ENCODE data around the gene CD14.
"Not testable (repeated sequence)": the region's sequence is repeated elsewhere in the genome, so short reads cannot be mapped to it uniquely, and the experiment has no call there.

CD14 gene

DNA sequence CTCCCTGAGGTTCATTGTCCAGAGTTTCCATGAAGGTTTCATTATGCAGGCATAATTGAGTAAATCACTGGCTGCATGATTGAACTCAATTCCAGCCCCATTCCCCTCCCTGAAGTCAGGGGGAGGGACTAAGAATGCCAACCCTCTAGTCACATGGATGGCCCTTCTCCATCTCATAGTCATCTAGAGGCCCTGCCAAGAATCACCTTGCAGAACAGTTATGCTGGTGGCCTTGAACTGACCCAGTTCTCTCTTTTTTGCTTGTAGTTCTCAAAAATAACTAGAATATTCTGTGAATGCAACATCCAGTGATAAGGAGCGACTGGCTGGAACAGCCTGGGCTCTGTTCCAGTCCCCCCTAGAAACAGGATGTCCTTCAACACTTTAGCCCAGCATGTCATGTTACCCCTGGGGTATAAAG, 36.6 kb downstream of the CD14 start:
- DNase-seq (ENCODE audit: low read depth in 2 of 3, low spot score in 1 of 3), result no peak

DNA sequence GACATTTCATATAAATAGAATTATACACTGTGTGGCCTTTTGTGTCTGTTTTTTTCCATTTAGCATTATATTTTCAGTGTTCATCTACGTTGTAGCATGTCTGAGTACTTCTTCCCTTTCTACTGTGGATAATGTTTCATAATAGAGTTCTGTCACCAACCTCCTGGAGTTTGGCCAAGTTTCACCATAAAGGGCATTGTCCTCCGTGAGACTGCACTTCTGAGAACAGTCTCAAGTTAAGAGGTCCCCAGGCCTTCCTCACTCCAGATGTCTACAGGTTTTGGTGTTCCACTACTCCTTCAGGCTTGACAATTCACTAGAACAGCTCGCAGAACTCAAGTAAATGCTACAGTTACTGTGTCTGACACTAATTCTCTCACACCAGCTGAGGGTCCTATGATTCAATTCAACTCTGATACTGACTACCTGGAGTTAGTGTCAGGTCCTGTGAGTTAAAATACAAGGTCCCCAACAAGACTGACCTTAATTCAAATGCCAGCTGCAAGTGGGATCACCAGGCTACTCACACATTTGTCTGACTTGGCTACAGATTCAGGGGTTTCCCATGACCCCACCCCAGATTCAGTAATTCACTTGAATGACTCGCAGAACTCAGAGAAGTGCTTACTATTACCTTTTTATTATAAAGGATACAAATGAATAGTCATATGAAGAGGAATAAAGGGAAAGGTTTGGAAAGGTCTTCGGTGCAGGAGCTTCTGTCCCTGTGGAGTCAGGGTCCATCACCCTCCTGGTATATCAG, 37.3 kb downstream of the CD14 start:
- DNase-seq (ENCODE audit: low read depth in 2 of 3, low spot score in 1 of 3), result no peak

- no peak for DNase-seq (ENCODE audit: low read depth in 2 of 3, low spot score in 1 of 3)
Observed at GRCh38 chr5:140594169-140594568, 38.8 kb downstream of the CD14 start.

DNA sequence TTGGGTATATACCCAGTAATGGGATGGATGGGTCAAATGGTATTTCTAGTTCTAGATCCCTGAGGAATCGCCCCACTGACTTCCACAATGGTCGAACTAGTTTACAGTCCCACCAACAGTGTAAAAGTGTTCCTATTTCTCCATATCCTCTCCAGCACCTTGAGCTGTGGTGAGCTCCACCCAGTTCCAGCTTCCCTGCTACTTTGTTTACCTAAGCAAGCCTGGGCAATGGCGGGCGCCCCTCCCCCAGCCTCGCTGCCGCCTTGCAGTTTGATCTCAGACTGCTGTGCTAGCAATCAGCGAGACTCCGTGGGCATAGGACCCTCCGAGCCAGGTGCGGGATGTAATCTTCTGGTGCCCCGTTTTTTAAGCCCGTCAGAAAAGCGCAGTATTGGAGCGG, 39.9 kb downstream of the CD14 start:
- not testable (repeated sequence) for DNase-seq (ENCODE audit: low read depth in 2 of 3, low spot score in 1 of 3)

- no peak for DNase-seq (ENCODE audit: low read depth in 2 of 3, low spot score in 1 of 3)
Observed at GRCh38 chr5:140591747-140592372, 41.1 kb downstream of the CD14 start.

DNA sequence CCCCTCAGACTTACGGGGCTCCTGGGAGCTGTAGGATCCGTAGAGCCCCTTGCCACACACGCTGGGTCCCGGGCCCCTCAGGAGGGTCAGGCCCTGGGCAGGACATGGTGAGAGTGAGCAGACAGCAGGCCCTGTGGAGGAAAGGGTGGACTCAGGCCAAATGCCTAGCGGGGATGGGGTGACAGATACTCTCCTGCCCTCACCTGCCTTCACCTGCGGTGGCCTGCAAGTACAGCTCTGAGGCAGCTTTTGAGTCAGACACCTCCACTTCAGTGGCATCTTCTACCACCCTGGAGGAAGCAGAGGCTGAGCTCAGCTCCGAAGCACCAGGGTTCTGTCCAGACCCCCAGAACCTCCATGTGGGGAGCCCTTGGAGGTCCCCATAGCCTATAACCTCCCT, 42.1 kb downstream of the CD14 start:
- no peak for DNase-seq (ENCODE audit: low read depth in 2 of 3, low spot score in 1 of 3)

DNA sequence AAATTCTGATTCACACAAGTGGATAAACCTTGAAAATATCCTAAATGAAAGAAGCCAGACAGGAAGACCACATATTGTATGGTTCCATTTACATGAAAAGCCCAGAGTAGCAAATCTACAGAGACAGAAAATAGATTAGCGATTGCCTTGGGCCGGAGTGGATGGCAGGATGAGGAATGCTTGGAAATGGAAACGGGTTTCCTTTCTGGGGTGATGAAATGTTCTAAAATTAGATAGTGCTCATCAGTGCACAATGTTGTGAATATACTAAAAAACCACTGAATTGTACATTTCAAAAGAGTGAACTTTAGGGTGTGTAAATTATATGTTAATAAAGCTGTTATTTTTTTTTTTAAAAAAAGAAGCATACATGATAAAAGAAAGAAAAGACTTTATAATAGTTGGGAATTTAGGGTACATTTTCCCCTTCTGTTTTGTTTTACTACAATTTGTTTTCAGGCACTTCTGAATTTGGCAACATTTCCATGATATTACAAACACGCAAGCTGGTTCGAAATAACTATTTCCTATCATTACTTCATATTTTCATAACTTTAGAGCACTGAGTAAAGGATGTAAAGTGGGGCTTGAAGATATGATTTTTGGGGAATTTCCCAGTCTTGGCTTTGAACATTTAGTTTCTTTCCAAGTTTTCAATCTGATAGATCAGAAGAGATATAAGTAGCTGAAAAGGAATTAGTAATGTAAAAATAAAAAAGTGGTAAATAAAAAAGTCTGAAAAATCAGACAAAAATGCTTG, 44.5 kb downstream of the CD14 start:
- no peak for DNase-seq (ENCODE audit: low read depth in 2 of 3, low spot score in 1 of 3)

DNA sequence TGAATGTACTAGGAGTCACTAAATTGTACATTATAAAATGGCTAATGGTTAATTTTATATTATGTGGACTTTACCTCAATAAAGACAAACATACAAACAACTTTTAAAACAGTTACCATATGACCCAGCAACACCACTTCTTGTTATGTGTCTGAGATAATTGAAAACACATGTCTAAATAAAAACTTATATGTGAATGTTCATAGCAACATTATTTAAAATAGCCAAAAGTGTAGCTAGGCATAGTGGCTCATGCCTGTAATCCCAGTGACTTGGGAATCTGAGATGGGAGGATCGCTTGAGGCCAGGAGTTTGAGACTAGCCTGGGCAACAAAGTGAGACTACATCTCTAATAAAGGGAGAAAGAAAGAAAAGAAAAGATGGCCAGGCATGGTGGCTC, 45.5 kb downstream of the CD14 start:
- DNase-seq (ENCODE audit: low read depth in 2 of 3, low spot score in 1 of 3), result no peak
